Panc1 (cell line): ENCODE data around the gene SLC37A1. TPM values are rescaled to one million over a fixed set of nuclear protein-coding genes. Genes with fewer than 3 reads are reported as not detected.

ENCODE experiments used
- ATAC-seq: fragments of 200-7000 bp; cut with Tn5 transposase; 2 replicates; pipeline ENCODE4 v1.9.1; 2020; ENCODE audit warnings: mild to moderate bottlenecking, moderate library complexity
- BruUV-seq: library from RNA; stranded (reverse); fragments of 400-500 nt; replicated peaks from 2 replicates; lab custom pipeline; 2021; lab: Mats Ljungman, UMichigan
- CTCF ChIA-PET: fragments of 300-600 bp; sonication (Branson Sonifier 250); formaldehyde crosslinking; loops from one replicate; lab custom pipeline; 2022; ENCODE audit warnings: antibody characterized with exemption; lab: Charles Lee
- POLR2A ChIA-PET: fragments of 300-600 bp; sonication (Branson Sonifier 250); formaldehyde crosslinking; loops from one replicate; lab custom pipeline; 2022; ENCODE audit warnings: antibody characterized with exemption; lab: Charles Lee
- DNase-seq: peaks from one replicate; pipeline ENCODE4 v3.0.0-alpha.2; 2010; ENCODE audit warnings: low read depth, low spot score
- H3K27ac ChIP-seq: 2 replicates; pipeline ENCODE4 v1.5.1; 2011; ENCODE audit warnings: mild to moderate bottlenecking, low read length, inconsistent platforms
- H3K27me3 ChIP-seq: fragments of 200-500 bp; sonication (Bioruptor generic); 2 replicates; pipeline ENCODE4 v1.6.0; 2014; ENCODE audit warnings: low read length, inconsistent platforms; ENCODE audit not compliant: control insufficient read depth, insufficient read depth
- H3K36me3 ChIP-seq: fragments of 200-500 bp; sonication (Bioruptor generic); 2 replicates; pipeline ENCODE4 v1.5.1; 2014; ENCODE audit warnings: inconsistent platforms, mild to moderate bottlenecking, low read length, moderate library complexity; ENCODE audit not compliant: control insufficient read depth, insufficient read depth
- H3K4me1 ChIP-seq: 2 replicates; pipeline ENCODE4 v1.5.1; 2011; ENCODE audit warnings: inconsistent platforms, mild to moderate bottlenecking, low read length, moderate library complexity; ENCODE audit not compliant: control insufficient read depth, insufficient read depth
- H3K4me3 ChIP-seq, 2 experiments: 2 replicates each; pipeline ENCODE4 v1.5.1; 2011 to 2012; ENCODE audit warnings: low read depth in 2 of 2, low read length in 2 of 2, mild to moderate bottlenecking in 2 of 2, inconsistent platforms in 1 of 2, moderate library complexity in 1 of 2
- H3K9me3 ChIP-seq: fragments of 200-500 bp; sonication (Bioruptor generic); 2 replicates; pipeline ENCODE4 v1.5.1; 2014; ENCODE audit warnings: low read depth, mild to moderate bottlenecking, inconsistent platforms, low read length, moderate library complexity; ENCODE audit not compliant: control insufficient read depth, insufficient read depth
- CTCF ChIP-seq: fragments of 450-650 bp; IDR thresholded peaks from 2 replicates; pipeline ENCODE4 v1.5.1; 2017; ENCODE audit warnings: mild to moderate bottlenecking
- POLR2AphosphoS5 ChIP-seq: IDR thresholded peaks from 2 replicates; pipeline ENCODE4 v1.6.1; 2012; ENCODE audit warnings: mild to moderate bottlenecking, low read depth, low read length, moderate library complexity
- REST ChIP-seq, 2 experiments: IDR thresholded peaks; 2 replicates each; pipeline ENCODE4 v1.6.1; 2011 to 2012; ENCODE audit warnings: low read depth in 2 of 2, control low read depth in 1 of 2, low read length in 1 of 2, mild to moderate bottlenecking in 1 of 2, moderate library complexity in 1 of 2; ENCODE audit not compliant: insufficient read depth in 1 of 2
- SIN3A ChIP-seq: IDR thresholded peaks from 2 replicates; pipeline ENCODE4 v1.6.1; 2012; ENCODE audit warnings: low read depth, mild to moderate bottlenecking, low read length, moderate library complexity, borderline replicate concordance; ENCODE audit not compliant: insufficient read depth
- TCF7L2 ChIP-seq: IDR thresholded peaks from 2 replicates; pipeline ENCODE4 v1.6.1; 2011; ENCODE audit warnings: mild to moderate bottlenecking, low read depth, low read length, inconsistent platforms
- in situ Hi-C: cut with HindIII; loops from 2 replicates; pipeline ENCODE4 v1.10.0; 2016; ENCODE audit warnings: low sequenced_read_pairs, low pct_unique_long_range_greater_than_20kb
- intact Hi-C: fragments of 100-400 bp; cut with micrococcal nuclease; formaldehyde crosslinking; loops from one replicate; pipeline ENCODE4 v1.10.0; 2022; ENCODE audit not compliant: unreplicated experiment
- total RNA-seq: library from RNA; stranded (reverse); gene quantifications from one replicate; pipeline ENCODE4 v1.2.1, GENCODE V29; 2021; ENCODE audit not compliant: unreplicated experiment

Gene SLC37A1
- total RNA-seq, 1 experiment from 2014 or later, result 7.7 TPM

- Histone ChIP-seq H3K9me3 (no peaks in the 10 kb centered on the region), H3K36me3 (no peaks in the 10 kb centered on the region), H3K4me3 (no peak overlapping the region), H3K27ac (no peak overlapping the region), H3K4me1 (no peaks in the 10 kb centered on the region), H3K27me3 (no peaks in the 10 kb centered on the region)
- TF ChIP-seq REST (IDR thresholded peaks at IDR 0.05; ENCODE audit: insufficient read depth in 1 of 2, low read depth in 2 of 2, low read length in 1 of 2), result no peak
- TF ChIP-seq SIN3A, result no peak
- no peak for TF ChIP-seq POLR2AphosphoS5
- no peak for TF ChIP-seq CTCF
- no TSS peak for BruUV-seq
- ChIA-PET CTCF (no interaction called here), POLR2A (no interaction called here)
- no peak for ATAC-seq
- DNase-seq, result no peak
- in situ Hi-C loops (no loop called here), intact Hi-C loops (no loop called here)
Observed at GRCh38 chr21:42561762-42562650, 48.4 kb downstream of the SLC37A1 start.

GRCh38 chr21:42562816-42563215 is 49.2 kb downstream of the SLC37A1 start:
- H3K27me3 ChIP-seq, result no peaks in the 10 kb centered on the region
- BruUV-seq, result no TSS peak
- in situ Hi-C loops, result no loop called here
- intact Hi-C loops, result no loop called here
- ATAC-seq, result no peak
- no peaks in the 10 kb centered on the region for H3K36me3 ChIP-seq
- no peak overlapping the region for H3K27ac ChIP-seq
- no peak overlapping the region for H3K4me3 ChIP-seq
- ChIA-PET CTCF (no interaction called here), POLR2A (no interaction called here)
- TF ChIP-seq CTCF, result no peak
- no peak for TF ChIP-seq REST (IDR thresholded peaks at IDR 0.05; ENCODE audit: insufficient read depth in 1 of 2, low read depth in 2 of 2, low read length in 1 of 2)
- TF ChIP-seq SIN3A, result no peak
- TF ChIP-seq TCF7L2, result no peak
- TF ChIP-seq POLR2AphosphoS5, result no peak
- H3K4me1 ChIP-seq, result no peaks in the 10 kb centered on the region
- H3K9me3 ChIP-seq, result no peaks in the 10 kb centered on the region
- DNase-seq, result no peak
